GM19468 (cell line): ENCODE data around the gene MAPKAP1.

Experiments used
- ATAC-seq: cut with Tn5 transposase; IDR thresholded peaks from one replicate; pipeline ENCODE4 v1.9.1; 2021; ENCODE audit warnings: mild to moderate bottlenecking, moderate library complexity, moderate number of reproducible peaks; ENCODE audit not compliant: unreplicated experiment; ENCODE audit errors: extremely low read depth

Gene MAPKAP1

DNA sequence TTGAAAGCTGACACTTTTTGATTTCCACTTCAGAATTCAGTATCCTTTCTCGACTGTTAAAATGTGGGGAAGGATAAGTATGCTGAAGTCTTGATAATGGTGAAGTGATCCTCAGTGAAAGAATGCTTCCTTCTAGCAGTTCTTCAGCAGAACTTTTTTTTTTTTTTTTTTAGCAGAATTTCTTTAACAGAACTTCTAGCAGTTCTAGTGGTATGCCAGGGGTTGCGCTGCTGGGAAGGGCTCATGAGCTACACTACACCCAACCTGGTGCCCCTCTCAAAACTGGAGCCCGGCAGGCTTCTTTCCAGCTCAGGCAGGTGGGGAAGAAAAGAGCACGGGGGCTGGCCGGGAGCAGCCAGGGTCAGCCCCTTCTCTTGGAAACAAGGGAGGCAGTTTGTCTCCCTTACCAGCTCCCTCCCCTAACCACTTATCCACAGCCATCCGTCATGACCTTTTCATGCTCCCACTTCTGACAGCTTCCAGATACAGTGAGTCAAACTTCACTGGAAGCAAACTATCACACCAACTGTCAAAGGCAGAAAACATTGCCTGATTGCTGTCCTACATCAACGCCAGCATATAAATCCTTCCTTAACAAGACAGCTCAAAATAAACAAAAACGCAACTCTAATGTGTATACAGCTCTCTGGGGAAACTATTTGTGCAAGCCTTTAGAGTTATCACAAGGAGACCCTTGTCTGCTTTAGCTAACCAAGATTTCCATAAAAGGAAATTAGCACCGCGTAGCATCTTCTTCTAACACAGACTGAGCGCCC lies 233.9 kb downstream of the MAPKAP1 start:
- no peak for ATAC-seq

DNA sequence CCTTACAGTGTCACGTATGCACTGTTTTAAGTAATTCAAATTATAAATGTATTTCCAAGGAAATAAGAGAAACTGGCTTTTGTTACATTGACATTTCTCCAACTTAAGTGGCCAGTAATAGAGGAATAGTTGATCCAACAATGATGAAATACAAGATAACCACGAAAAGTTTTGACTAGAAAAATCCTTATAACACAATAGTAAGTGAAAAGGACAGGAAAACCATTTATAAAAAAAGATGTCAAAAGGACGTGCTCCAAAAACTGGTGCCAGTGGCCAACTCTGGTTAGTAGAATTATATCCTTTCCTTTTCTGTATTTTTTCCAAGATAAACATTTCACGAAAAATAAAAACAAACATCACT lies 234.5 kb downstream of the MAPKAP1 start:
- no peak for ATAC-seq

DNA sequence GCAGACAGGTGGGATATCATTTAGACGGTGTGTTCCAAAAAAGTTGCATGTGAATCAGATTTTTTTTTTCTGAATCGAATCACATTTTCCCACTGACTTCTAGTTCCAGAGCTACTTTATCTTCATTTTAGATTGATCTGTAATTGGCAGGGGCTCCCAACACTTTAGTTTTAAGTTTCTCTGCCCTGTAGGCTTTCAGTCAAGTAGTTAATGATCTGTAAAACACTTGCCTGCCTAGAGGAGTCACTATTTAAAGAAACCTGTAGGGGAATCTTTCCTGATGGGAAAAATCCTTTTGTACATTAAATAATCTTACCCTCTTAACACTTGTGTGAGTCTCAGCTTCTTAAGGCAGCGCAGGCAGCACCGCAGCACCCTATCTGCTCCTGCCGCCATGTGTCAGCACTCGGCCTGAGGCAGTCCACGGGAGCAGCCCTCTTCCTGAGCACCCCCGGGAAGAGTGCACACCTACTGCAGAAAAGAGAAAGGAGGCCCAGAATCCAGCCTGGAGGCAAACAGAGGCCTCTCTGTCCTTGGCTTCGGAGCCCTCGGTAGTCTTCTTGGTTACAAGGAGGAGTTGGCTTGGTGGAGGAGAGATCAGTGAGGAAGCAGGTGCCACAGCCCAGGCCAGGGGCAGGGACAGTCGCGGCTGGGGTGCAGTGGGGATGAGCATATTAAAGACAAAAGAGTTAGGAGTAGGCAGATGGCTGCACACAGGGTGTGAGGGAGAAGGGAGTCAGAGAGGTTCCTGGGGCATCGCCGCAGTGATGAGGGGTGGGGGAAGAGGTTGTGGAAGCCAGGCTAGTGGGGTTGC lies 236.0 kb downstream of the MAPKAP1 start:
- ATAC-seq, result no peak

DNA sequence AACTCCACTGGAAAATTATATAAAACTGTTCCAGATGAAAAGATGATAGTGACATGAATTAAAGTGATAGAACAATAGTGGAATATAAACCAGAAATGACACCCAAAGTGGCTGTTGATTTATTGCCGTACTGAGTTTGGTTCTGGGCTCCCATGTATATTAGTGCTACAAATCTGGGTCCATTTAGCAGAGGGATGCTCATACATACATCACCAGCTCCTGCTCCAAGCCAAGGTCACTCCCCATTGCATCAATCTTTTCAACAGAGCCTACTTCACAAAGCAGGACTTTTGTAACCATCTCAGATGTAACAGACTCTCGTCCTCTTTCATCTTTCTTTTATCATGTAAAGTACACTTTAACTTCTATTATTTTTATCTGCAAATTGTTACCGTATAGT lies 236.8 kb downstream of the MAPKAP1 start:
- ATAC-seq, result no peak

DNA sequence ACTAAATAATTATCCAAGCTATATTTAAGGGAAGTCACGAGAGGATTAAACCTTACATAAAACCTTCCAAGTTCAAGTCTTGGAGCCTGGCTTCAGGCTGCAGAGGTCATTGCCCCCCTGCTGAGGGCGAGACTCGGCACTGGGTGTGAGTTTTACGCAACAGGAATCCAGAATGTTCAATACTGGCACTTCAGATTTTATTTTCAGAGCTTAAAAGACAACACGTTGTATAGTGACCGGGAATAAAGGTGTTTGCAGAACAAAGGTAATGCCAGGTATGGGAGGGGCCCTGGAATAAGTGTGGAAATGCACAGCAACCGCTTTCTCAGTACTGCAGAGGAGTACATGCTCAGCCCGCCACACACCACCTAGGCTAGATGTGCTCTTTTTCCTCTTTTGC lies 238.4 kb downstream of the MAPKAP1 start:
- no peak for ATAC-seq

DNA sequence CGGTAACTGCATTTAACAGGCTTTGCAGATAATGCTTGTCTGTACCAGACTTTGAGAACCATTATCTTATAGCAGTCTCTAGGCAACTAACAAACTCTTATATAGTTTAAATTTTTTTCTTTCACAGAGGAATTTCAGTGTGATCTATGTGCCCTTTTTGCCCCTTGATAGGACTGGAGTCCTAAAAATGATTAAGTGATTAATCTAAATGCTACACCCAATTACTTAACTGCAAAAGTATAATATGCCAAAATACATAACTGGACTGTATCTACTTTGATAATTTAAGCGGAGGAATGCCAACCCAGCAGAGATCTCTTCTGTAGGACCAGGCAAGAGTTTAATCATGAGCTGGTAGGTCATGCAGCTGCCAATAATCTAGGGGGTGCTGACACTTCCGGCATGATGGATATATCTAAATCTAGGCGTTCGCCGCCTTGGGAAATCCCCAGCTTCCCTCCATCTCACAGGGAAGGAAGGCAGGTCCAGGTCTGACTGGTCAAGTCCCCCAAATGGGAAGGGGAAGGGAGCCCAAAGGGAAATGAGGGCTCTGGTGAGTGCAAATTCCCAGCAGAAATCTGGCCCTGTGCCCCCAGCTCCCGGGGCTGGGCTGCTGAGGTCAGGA lies 239.8 kb downstream of the MAPKAP1 start:
- no peak for ATAC-seq

DNA sequence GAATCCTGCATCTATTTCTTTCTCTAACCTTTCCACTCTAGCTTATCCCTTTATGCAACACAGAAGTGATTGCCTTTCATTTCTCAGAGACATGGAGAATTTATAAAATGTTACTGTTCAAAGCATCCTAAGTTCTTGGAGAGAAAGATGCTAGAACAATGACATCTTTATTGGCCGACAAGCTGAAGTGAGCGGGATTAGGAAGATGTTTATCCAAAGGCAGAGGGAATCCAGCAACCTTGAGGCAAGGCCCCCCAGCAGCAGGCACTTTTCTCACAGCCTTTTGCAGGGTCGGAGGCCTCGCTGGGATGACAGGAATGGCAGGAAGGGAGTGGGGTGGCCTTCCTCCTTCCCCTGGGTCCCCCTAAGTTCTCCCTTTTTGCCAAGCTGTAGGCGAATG lies 240.6 kb downstream of the MAPKAP1 start:
- no peak for ATAC-seq

DNA sequence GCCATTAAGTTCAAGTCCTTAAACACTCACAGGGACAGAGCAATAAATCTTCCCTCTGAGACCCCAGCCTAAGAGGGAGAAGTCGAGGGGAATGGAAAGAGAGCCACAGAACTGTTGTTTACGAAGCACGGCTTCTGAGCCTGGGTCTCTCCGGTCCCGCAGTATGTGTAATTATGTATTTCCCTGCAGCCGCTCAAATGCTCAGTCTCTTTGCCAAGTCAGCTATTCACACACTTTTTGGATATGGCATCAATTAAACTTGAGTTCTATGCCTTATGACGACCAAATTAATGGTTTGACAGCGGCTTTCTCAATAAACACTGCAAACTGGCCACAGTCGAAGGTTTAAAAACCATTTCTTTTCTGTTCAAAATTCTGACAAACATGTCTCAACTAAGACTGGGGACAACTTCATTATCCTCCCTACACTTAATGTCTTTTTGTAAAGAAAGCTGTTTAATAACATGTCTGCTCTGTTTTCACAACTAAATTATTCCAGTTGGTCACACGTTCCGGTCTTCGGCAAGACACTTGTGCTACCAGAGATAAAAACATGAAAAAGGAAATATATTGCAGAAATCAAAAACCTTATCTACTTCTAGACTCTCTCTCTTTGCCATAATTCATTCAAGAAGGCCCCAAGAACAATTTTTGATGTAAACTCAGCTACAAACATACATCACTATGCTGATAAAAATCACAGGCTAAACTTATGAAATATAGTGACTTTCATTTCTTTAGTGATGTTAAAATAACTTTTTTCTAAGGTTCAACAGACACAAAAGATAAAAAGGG lies 242.2 kb downstream of the MAPKAP1 start:
- no peak for ATAC-seq

DNA sequence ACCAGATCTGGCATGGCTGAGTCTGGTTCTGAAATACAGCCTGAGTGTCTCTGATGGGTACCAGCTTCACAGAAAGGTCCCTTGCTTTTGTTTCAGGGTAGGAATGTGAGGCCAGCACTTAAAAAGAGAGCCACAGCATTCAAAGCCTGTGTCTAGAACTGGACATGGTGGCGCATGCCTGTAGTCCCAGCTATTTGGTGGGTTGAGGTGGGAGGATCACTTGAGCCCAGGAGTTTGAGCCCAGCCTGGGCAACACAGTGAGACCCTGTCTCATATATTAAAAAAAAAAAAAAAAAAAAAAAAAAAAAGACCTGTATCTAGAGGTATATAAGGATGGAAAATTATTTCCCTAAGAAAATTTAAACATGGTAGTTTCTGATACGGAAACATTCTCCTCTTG lies 243.1 kb downstream of the MAPKAP1 start:
- ATAC-seq, result no peak

DNA sequence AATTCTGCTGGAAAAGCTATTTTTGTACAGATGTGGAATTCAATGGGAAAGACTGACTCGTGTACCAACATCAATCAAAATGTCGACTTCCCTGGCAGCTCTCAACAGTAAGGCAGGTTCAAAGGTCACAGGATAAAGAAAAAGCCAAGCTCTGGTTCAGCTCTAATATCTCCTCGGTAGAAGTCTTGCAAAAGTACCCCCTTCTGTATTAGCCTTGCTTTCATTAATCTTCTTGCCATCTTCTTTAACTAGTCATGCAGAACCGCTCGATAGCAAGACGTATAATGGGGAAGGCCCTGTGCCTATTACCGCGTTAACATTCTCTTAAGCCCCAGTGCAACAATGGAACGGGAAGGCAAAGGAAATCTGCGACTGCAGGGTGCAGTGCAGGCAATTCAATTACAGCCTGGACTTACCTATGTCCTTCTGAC lies 244.1 kb downstream of the MAPKAP1 start:
- no peak for ATAC-seq

DNA sequence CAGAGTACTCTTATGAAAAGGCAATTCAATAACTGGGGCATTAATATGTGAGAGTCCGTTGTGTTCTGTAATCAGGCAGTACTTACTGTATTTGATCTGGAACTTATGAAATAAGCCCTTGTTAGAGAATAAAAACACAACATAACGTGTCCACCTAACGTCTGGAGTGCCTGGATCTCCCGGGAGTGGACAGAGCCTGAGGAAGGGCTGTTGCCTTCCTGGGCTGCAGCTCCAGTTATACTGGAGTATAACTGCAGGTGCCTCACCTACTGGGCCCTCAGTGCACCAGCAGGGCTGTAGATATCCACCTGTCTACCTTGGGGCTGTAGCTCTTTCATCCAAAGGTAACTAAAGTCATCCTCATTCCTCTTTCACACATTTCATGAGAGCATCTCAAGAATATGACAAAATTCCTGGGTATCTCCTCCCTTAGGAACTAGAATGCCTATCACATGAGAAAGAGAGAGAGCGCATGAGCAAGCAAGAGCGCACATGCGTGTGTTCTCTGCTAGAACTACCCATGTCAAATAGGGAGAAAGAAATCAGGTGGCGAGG lies 245.3 kb downstream of the MAPKAP1 start:
- ATAC-seq, result no peak

DNA sequence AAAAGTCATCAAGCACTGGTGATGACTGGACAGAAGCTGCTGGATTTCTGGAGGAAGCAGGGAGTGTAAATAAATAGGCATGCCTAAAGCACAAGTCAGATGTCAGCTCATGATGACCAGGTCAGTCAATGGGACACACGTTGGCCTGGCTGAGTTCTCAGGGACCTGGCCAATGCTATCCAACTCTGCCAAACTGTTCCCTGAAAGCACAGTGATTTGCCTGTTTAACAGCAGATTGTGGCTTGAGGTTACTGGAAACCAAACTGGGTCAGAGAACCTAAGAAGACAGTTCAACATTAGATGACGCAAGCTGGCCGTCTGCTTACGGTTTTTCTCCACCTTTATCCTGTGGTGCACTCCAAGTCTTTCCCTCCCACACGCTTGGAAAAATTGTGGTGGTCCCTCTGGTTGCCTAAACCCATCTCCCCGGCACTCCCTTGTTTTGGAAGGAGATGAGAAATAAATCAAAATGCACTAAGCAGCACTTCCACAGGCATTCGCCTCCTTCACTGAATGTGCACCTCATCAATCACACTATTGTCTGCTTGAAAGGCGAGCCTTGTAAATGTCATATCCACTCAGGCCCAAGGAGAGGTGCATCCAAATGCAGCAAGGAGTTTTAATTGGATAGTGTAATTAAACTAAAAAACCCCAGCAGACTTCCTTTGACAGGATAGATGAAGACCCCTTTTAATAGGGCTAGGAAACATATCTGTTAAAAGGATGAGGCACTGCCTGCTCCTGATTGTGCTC lies 245.9 kb downstream of the MAPKAP1 start:
- no peak for ATAC-seq

DNA sequence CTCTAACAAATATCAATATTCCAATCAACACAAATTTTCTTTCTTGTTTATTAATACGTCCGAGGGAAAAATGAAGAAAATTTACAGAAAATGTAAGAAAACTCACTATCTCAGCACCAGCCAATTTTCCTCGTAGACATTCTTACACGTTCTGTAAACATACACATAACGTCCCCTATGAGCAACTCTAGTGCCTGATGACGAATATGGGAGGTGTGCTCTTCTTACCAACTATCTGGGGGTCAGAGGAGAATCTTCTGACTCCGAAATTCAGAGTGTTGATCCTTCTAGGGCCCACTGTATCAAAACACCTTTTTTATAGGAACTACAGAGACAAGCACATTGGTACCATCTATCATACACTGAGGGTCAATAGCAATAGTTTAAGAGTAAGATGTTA lies 246.7 kb downstream of the MAPKAP1 start:
- no peak for ATAC-seq

DNA sequence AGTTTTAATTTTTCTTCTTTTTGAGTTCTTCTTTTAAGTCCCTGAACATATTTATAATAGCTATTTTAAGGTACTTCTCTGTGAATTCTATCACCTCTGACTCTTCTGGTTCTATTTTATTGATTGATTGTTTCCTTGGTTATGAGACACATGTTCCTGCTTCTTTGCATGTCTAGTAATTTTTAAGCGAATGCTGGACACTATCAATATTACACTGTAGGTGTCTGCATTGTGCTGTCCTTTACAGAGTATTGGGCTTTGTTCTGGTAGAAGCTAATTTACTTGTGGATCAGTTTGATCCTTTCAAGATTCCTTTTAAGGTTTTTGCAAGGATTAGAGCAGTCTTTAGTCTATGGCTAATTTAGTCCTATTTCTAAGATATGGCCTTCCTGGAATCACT lies 249.7 kb downstream of the MAPKAP1 start:
- no peak for ATAC-seq

DNA sequence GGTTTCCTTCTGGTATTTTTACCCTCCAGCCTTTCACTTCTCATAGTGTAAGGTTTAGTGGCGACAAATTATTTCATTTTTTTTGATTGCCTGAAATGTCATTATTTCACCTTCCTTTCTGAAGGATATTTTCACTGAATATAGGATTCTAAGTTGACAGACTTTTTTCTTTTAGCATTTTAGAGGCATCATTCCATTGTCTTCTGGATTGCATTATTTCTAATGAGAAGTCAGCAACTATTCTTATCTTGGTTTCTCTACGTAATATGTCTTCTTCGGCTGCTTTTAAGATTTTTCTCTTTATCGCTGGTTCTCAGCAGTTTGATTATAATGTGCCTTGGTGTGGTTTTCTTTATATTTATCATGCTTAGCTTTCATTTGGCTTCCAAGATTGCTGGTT lies 251.1 kb downstream of the MAPKAP1 start:
- ATAC-seq, result no peak

DNA sequence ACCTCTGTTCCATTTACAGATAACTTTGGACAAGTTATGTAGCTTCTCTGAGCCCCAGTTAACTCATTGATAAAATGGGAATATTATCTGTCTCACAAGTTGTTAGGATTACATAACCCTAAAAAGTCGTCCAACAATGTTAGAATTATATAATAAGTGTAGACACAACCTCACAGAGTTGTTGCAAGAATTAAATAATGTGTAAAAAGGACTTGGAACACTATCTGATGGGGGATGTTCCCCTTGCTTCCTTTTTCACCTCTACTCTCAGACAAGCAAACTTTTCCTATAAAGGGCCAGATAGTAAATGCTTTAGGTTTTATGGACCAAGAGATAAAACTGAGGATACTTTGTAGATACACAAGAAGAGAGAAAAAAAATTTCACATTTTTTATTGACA lies 251.9 kb downstream of the MAPKAP1 start:
- ATAC-seq, result no peak

DNA sequence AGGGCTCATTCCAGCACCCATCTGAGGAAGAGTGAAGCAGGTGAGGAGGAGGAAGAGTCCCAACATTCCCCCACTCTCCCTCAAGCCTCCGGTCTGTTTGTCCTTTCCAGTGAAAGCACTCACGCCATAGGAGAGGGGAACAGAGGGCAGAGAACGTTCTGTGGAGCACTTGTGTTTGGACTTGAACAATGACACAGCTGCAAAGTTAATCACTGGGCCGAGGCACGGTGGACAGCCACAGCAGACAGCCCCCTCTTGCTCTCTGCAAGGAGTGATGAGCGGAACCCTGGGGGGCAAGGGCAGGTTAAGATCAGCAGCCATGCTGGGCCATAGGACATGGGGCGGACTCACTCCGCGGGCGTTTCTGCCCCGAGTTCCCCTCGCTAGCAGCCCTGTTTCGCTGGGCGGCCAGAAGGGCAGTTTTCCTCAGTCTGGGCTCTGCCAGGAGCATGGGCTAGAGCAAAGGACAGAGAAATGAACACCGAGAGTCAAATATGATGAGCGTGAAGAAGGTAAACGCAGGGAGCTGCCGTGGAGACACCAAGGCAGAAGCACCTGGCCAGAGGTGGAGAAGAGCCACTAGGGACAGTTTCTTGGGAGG lies 259.7 kb downstream of the MAPKAP1 start:
- no peak for ATAC-seq

DNA sequence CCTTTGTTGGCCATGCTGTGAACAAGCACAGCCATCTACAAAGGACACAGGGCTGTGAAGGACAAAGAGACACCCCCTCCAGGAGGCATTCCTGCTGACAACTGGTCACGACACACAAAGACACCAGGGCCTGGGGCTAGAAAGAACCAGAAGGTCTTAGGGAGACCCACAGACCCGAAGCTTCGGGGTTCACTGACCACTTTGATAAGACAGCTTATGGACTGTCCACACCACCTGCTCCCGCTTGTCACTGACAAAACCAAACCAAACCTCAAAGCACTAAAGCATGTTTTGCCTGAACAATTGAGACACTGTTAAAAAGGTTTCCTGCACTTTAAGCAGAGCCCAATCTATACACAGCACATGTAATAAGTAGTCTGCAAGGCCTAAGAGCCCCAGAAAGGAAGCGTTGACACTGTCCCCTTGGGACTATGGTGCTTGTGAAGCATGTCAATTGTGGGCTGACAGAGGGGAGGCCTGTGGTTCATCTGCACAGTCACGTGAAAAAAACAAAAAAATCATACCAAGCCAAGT lies 260.4 kb downstream of the MAPKAP1 start:
- ATAC-seq, result peak; percentile 73

DNA sequence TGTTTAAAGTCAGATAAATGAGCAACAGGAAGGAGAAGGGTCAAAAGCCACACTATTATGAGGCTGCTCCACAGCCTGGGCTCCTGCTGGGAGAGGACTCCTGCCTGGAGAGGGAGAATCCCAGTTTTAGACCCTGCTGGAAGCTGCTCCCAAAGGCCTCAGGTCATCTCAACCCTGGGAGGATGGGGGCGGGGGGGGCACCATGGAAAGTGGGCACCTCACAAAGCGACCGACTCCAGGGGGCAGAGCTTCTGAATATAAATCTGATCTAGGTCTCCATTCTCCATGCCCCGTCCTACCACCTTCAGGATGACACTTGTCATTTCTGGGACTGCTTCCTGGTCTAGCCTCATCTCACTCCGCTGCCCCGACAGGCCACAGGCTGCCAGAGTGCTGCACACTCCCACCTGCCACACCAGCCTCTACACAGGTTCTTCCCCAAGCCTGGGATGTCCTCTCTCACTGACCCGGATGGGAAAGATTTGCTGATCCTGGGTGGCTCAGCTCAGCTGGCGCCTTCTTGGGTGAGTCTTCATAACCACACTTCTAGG lies 262.0 kb downstream of the MAPKAP1 start:
- ATAC-seq, result no peak
